CD1c-positive myeloid dendritic cell (primary cell): ENCODE data around the gene GALNT13.

Source experiments
- DNase-seq: peaks from one replicate; pipeline ENCODE4 v3.0.0-alpha.2; 2016; ENCODE audit errors: extremely low spot score

The GALNT13 gene

DNA sequence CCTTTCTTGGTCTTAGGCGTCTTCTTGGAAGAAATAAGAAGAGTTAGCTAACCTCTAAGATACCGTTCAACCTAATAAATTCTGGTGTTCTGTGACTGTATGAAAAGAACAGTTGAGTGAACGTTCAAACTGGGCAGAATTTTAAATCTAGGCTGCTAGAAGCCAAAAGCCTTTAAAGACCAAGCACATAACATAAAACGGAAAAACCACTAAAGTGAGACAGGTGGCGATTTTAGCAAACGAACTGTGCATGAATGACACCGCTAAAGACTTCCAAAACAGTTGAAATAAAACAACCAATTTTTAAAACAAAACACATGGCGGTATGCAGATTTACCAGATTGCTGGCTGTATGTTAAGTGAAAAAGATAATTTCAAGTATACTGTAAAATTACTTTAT lies 73.1 kb downstream of the GALNT13 start:
- DNase-seq, result no peak

DNA sequence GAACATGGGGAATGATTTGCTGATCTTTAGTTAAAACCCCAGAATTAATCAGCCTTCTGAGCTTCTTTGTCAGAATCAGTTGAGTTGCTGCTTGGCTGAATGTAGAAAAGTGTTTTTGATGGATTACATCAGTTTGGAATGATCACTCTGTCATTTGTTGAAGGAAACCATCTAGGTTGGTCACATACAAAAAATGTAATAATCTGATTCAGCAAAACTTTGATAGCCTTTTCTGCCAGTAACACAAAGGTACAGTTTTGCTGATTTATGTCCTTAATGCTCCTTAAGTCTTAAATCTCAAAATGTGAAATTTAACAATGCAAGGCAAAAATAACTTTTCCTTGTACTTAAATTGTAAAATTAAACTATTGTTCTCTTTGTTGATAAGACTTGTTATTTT lies 74.3 kb downstream of the GALNT13 start:
- no peak for DNase-seq

DNA sequence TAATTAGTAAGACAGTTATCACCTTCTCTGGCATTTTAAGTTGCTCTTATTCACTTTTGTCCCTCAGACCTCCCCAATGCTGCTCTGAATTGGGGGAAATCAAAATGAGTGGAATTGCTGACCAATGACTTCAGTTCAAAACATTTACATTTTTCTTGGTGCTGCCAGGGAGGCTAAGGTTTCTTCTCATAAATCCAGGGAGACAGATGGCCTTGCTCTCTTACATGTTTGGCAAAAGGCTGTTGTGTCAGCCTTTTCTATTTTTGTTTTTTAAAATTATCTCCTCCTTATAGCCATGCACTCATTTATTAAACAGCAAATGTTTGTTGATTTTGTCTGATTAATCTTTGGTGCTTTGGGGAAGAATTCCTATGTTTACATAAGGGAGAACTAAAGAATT lies 82.0 kb downstream of the GALNT13 start:
- DNase-seq, result no peak

DNA sequence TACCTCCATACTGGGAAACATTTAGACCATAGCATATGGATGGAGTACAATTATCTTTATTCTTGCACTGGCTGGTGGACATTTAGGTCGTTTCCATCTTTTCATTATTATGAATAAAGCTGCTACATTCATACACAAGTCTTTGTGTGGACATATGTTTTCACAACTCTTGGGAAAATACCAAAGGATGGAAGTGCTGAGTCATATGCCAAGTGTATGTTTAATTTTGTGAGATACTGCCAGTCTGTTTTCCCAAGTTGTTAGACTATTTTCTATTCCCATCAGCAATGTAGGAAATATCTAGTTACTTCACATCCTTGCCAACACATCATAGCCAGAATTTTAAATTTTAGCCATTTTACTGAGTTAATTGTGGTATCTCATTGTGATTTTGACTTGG lies 91.5 kb downstream of the GALNT13 start:
- no peak for DNase-seq

DNA sequence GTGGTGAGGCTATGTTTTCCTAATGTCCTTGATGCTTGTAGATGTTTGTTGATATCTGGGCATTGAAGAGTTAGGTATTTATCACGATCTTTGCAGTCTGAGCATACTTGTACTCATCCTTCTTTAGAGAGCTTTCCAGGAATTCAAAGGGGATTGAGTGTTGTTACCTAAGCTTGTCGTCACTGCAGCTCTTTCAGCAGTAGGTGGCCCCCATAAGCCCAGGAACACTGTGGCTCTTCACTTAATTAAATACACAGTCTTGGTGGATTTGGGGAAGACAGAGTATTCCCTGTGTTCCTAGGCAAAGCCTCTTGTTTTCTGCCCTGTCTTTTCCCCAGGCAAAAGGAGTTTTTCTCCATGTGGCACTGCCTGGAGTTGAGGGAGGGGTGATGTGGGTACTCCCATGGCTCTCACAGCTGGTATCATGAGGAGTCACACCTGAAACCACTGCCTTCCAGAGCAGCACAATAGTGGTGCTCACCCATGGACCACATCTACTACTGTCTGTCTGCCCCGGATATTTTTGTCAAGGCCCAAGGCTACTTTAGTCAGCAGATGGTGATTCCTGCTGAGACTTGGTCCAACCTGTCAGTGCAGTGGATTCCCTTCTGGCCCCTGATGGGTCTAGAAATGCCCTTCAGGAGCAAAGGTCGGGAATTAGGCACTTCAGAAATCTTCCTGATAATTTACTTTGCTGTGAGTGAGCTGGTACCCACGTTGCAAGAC lies 95.7 kb downstream of the GALNT13 start:
- DNase-seq, result no peak

DNA sequence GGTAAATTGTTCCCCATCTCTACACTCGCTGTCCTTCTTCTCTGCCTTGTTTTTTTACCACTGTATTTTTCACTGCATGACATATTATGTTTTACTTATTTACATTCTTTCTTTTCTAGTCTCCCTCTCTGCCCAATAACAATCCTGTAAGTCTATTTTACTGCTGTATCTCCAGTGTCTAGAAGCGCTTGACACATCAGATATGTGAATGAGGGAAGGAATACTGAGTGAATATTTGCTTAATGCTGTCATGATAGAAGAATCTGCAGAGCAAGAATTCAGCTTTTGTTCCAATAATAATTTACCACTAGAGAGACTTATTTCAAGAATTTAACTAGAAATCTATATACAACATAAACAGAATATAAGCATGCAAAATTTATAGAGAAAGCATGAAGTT lies 99.5 kb downstream of the GALNT13 start:
- no peak for DNase-seq

DNA sequence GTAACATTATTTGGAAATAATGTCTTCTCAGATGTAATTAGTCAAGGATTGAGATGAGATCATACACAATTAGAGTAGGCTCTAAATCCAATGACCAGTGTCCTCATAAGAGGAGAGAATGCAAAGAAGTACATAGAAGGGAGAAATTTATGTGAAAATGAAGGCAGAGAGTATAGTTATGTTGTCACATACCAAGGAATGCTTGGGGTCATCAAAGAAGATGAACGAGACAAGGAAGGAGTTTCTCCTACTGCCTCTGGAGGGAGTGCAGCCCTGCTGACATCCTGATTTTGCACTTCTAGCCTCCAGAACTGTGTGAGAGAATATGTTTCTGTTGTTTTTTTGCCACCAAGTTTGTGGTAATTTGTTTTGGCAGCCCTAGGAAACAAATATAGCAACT lies 100.1 kb downstream of the GALNT13 start:
- no peak for DNase-seq

DNA sequence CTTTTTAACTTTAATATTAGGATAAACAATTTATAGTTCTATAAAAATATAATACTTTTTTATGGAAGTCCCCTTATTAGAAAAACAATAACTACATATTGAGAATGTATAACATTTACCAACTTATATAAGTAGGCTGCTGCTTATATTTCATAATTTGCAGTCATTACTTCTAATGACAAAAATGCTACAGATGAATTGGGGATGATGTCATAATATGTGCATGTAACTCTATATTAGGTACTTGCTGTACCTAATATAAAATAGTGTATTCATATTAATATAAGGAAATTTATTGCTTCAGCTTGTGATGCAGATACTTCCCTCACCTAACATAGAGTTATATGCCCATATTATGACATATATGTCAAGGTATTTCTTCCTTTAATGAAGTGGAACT lies 100.7 kb downstream of the GALNT13 start:
- DNase-seq, result no peak

DNA sequence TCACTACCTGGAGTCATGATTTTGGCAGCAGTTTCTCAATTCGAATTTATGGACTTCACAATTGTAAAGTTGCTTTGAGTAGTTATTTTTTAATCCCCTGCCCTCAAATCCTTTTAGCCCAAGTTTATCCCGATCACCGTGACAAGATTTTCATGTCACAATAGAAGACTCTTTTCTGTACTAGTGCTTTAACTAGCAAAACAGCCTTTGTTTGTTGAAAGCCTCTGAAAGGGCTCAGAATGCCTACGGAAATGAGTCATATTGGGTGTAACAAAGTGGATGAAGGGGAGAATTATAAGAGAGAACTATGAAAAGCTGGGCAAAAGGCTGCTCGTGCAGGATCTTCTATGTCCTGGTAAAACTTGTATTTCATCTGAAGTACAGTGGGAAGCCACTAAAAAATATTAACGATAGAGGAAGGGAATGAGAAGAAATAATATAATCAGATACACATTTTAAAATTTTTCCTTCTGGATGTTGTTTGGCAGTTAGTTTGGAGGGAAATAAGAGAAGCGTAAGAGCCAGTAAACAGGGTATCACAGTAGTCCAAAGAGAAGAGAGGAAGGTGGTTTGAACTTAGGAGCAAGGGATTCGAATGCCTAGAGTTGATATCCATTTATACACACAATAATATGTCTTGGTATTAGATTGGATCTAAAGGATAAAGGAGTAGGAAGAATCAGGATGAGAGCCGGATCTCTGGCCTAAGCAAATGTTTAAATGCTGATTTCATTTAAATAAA lies 114.9 kb downstream of the GALNT13 start:
- no peak for DNase-seq

DNA sequence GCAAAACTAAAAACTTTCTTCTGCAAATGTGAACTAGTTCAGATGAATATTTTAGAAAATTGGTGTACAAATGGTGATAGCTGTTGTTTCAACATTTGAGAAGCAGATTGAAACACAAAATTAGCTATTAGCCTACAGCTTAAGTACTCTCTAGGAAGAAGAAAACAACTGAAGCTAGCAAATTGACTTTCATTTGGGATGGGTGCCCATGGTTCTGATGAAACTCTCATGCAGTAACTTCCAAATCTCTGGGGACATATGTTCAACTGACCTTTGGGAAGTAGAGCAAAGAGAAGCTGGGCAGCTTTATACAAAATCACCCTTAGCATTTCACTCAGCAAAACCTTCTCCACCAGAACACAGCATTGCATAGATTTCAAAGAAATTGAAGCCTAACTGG lies 119.0 kb downstream of the GALNT13 start:
- DNase-seq, result no peak

DNA sequence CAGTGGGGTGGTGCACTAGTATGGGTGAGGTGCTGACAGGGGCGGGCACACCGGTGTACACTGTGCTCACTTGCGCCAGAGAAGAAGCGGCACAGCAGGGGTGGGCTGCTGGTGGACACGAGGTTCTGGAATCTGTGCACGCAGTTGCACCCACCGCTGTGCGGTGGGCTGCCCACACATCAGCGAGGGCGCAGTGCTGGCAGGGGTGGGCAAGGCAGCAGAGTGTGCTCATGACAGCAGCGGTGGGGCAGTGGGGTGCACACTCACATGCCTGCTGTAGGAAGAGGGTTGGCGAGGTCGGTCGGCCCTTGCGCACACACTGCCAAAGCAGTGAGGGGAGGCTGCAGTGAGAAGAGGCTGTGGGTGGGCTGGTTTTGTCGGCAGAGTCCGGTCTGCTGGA lies 141.8 kb downstream of the GALNT13 start:
- no peak for DNase-seq

DNA sequence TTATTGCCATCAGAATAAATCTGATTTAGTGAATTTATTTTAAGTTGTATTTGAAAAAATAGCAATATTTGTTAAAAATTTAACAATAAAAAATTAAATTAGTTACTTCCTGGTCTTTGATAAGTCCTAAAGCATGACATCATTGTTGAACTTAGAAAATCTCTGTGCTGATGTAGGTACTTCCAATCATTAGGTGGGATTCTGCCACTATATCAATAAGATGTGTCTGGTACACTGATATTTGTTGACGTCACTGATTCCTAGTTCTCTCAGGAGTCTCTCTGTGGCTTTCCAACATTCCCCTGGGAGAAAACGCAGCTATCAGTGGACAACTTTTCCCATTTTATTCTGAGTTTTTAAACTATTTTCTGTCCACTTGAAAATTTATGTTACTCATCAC lies 143.5 kb downstream of the GALNT13 start:
- DNase-seq, result no peak

DNA sequence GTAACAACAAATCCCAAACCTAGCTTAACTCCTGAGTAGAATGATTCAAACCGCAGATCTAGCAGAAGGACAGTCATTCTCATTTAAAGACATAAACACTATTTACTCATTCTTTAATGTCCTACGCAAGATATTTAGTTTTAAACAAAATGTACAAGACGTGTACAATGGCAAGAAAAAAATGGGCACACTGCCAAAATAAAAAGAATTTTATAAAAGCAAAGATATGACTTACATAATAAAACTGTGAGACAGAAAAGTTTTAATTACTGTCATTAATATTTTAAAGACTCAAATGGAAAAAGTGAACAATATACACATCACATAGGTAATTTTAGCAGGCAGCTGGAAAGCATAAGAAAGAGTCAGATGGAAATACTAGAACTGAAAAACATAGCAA lies 157.8 kb downstream of the GALNT13 start:
- DNase-seq, result no peak

DNA sequence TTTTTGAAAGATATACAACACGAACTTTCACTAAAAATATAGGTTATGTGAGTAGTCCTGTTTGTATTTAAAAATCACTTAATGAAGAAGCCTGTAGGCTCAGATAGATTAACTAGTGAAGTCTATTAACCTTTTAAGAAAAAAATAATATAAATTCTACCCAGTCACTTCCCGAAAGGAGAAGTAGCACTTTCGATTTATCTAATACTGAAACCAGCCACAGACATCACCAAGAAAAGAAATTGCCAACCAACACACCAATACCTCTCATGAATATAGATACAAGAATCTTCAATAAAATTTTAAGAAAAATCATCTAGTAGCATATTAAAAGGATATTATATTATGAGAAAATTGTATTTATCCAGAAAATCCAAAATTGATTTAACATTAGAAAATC lies 160.5 kb downstream of the GALNT13 start:
- no peak for DNase-seq

DNA sequence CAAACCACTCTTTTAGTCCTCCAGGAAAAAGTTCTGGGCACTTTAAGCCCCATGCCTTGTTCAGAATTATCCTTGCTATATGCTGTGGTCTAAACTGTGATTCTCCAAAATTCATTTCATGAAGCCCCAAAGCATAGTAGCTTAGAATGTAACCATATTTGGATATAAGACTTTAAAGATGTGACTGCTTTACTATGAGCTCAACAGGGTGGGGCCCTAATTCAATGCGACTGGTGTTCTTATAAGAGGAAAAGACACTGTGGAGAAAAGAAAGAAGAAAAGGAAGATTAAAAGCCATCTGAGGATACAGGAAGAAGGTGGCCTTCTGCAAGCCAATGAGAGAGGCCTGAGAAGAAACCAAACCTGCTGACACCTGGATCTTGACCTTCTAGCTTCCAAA lies 174.8 kb downstream of the GALNT13 start:
- no peak for DNase-seq

DNA sequence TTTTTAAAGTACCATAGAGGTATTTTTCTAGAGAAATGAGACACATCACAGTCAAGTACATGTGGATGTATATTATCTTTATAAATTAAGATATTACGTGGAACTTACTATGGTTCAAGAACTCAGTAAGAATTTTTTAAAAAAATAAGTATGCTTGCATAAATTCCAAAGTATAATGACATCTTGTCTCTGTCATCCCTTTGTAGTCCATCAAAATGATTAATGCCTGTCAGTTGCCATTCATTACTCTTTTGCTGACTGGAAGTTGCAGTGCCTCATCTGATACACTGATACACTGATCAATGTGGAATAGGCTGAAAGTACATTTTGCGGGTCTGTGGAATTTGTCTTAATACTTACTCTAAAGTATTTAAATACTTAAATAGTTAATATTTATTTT lies 177.2 kb downstream of the GALNT13 start:
- DNase-seq, result no peak

DNA sequence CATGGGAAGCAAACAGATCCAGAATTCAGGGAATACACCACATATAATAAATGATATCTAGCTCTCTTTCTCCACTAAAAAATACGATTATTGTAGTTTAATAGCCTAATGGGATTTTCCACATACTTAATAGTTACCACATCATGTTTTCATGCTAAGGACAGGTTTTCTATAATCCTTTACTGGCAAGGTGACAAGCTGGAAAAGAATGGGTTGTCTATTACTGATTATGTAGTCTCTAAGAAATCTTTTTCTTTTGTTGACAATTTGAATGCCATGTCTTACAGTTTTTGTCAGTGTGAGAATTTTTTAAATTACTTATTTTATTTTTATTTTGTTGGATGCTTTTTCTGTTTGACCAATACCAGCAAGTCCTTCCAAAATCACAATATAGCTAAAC lies 177.8 kb downstream of the GALNT13 start:
- DNase-seq, result no peak

DNA sequence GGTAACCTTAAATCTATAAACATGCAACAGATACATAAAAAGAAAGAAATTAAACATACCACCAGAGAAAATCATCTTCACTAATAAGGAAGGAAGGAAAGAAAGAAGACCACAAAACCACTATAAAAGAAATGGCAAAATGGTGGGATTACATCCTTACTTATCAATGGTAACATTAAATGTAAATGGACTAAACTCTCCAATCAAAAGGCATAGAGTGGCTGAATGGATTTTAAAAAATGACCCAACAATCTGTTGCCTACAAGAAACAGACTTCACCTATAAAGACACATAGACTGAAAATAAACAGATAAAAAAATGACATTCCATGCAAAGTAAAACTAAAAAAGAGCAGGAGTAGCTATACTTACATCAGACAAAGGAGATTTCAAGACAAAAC lies 195.4 kb downstream of the GALNT13 start:
- no peak for DNase-seq

DNA sequence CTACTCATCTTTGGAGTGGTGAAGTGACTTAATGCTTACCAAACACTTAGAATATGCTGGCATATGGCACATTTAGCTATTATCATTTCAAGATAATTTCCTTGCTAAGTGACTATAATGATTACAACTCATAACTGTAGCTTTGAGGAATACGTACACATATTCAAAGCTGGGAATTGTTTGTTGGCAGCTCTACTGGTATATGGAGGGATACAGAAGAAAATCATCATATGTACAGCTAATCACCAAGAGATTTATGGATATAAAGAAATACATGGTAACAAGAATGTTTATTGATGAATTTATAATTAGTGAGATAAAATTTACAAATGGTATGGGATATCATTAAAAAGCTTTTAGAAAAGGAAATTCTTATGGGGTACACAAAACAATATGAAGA lies 207.2 kb downstream of the GALNT13 start:
- no peak for DNase-seq

DNA sequence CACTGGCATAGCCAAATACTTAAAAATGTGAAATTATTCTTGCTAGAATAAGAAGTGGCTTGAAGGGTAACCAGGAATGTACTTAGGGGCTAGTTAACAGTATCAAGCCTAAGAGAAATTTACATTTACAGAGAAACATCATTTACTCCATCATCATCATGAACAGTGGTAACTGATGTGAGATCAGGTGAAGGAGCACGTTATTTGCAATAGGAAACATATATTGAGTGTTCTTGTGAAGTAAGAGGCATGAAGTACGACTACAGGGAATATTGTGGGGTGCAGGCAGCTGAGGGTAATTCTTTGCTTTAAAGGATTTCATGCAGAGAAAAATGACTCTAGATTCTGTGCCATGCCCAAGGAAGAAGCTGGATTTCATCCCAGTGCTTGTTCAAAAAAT lies 220.8 kb downstream of the GALNT13 start:
- no peak for DNase-seq

DNA sequence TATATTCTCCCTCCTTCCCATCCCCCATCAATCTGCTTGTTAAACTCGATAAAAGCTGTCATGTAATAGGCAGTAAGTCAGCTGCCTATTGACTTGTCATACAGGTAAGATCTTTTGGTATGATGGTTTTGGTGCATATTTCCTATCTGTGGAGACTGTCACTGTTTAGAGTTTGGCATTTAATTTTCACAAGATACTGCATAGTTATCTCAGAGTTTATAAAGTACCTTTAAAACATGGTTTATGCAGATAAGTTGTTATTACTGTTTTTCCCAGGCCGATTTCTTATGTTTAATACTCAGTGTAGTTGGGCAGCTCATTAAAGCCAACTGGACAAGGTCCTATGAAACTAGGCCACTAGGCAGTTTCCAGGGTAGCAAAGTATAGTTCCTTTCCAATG lies 222.1 kb downstream of the GALNT13 start:
- no peak for DNase-seq

DNA sequence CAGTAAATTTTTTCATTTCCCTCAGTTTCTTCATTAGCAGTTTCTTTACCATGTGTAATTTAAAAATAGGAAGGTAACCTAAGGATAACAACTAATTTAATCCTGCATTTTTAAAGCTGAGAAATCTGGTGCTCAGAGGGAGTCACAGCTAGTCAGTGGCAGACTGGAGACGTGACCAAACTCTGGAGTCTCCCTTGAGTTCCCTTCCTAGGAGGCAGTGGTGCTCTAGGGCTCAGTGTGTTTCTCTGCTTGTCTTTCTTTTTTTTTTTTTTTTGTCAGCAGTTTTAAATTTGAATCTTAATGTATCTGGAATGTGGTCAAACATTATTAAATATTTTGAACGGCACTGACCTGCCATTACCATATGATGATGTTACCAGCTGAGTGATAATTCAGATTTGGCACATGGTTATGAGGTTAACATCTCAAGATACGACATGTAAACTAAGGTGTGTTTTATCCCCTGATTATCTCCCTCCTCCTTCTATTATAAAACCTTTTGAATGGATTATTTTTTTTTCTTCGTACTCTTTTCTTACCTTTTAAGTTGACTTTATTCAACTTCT lies 226.2 kb downstream of the GALNT13 start:
- no peak for DNase-seq

DNA sequence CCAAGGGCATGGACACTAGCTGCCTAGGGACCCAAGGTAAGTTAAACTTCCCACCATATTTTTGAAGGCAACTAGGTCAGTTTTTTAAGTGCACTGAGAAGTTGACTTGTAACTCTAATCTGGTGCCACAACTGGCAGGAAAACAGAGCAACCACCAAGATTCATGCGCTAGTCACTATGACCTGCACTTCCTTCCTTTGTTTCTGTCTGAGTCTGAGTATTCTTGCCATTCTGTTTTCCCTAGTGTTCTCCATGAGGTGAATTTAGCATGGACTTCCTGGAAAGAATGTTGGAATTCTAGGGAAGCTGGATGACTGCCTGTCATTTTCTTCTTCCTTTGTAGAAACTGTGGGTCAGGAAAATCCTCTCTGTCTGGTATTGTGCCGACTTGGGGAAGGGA lies 249.0 kb downstream of the GALNT13 start:
- DNase-seq, result no peak
